GM21381 (cell line): ENCODE measurements around the gene C19orf85.
"Not testable (repeated sequence)": the region's sequence is repeated elsewhere in the genome, so short reads cannot be mapped to it uniquely, and the experiment has no call there.

Source experiments
- ATAC-seq: cut with Tn5 transposase; IDR thresholded peaks from one replicate; pipeline ENCODE4 v1.9.1; 2021; ENCODE audit warnings: mild to moderate bottlenecking, moderate library complexity; ENCODE audit not compliant: unreplicated experiment

The C19orf85 gene

DNA sequence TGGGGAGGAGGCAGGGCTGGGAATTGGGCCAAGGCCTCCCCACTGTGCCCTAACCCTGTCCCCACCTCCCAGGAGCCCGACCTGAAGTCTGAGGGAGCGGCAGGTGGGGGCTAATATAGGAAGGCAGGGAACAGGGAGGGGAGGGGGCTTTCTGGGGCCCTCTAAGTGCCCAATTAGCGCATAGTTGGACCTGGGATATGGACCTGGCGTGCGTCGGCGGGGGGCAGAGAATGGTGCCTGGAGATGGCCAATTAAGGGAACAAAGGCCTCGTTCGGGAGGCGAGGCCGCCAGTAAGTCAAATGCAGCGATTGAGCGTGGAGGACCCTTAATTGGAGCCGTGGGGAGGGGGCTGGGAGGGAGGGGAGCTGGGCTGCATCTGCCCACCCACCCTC is at the start of gene C19orf85:
TSS of gene C19orf85 (minus strand) at position 90 of the 393 bp plus-strand sequence. CDS start 197 bp downstream, outside the sequence.
- ATAC-seq: no peak

DNA sequence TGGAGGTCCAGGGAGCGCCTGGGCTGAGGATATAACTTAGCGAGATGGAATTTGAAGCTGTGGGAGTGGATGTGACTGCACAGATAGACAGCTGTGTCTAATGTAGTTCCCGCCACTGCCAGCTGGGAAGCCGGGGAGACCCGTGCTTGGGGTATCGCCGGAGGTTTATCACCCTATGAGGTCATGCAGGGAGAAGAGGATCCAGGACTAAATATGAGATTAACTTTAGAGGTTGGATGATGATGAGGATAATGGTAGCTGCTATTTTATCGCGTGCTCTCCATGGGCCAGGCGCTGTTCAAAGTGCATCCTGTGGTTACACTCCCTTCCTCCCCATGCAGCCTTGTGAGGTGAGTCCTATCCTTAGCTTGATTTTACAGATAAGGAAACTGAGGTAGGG is 43.6 kb upstream of the C19orf85 start:
- ATAC-seq: no peak

DNA sequence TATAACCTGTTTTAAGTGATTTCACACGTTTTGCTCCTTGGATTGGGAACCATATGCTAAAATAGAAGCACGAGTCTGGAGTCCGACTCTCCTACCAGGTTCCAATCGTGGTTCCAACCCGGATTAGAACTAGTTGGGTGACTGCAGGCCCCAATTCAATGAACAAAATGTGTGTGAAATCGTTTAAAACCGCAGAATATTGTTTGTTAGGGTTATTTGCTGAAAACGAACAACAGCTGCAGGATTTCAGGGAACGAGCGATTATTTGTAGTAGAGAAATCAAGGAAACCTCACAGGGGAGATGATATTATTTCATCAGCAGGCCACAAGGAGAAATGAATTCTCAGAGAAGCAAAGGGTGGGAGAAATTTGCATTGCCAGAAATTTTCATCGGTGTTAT is 40.4 kb upstream of the C19orf85 start:
- ATAC-seq: no peak

DNA sequence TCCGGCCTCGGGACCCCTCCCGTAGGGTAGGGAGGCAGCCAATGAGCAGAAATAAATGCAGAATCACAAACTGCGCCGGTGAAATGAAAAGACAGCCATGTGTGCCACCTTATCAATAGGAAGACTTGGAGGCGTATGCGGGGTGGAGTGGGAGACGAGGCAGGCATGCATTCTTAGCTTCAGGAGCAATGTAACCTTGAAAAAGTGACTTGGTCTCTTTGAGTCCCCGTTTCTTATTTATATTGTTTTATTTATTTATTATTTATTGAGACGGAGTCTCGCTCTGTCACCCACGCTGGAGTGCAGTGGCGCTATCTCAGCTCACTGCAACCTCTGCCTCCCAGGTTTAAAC is 39.7 kb upstream of the C19orf85 start:
- peak; percentile 15 for ATAC-seq

DNA sequence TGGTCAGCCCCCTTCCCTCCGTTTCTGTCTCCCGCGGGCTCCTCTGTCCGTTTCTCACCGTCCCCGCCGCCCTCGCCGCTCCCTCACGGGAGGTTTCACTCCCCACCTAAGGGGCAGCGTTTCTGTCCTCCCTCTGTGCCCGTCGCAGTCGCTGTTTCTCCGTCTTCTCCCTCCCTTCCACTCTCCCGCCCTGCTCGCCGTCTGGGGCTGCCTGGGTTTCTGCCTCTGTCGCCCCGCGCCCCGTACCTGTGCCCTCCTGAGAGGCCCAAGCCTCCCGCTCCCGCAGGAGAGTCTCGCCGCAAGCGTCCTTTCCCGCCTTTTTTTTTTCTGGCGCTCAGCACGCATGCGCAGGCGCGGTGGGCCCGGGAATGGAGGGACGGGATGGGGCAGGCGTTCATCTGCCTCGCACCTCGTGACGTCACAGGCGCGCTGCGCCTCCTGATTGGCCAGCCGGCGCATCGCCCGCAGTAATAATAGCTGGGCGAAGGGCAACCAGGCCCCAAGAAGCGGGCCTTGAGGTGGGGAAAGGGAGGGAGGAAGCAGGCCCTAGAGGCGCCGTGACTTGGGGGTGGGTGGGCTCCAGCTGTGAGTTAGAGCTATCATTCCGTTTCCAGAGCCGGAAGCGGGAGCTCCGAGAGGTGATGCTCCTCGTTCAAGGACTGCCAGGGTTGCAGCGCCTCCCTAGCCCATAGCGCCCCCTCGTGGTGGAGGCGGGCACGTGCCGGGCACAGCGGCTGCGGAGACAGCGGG is 39.1 kb upstream of the C19orf85 start:
- ATAC-seq: peak; percentile 89

DNA sequence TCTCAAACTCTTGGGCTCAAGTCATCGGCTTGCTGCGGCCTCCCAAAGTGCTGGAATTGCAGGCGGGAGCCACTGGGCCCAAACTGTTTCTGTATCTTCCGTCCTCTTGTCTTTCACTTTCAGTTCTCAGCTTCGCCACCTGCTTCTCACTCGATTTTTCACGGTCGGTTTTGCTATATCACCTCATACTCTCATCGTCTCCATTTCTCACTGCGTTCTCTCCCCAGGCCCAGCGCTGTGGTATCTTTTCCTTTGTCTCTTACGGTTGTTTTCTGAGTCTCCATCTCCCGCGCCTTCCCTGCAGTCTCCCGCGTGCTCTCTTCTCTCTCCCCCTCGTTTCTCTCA is 38.6 kb upstream of the C19orf85 start:
- ATAC-seq: no peak

DNA sequence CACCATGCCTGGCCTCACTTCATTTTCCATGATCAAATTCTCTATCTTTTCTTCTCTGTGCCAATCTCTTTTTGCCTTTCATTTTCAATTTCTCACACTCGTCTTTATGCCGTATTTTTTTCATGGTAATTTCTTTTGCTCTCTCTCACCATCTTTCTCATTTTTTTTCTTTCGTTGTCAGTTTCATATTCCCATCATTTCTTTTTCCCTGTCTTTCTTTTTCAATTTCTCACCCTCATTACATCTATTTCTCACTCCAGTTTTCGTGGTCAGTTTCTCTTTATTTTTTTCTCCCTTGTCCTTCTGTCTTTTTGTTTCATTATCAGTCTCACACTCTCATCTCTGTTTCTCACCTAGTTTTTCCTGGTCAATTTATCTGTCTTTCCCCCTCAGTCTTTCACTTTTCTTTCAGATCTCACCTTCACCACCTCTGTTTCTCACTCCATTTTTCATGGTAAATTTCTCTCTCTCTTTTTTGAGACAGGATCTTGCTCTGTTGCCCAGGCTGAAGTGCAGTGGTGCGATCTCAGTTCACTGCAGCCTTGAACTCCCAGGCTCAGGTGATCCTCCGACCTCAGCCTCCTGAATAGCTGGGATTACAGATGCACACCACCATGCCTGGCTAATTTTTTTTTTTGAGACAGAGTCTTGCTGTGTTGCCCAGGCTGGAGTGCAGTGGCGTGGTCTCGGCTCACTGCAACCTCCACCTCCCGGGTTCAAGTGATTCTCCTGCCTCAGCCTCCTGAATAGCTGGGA is 37.8 kb upstream of the C19orf85 start:
- ATAC-seq: no peak

GRCh38 chr19:55500368-55500952 is 35.9 kb upstream of the C19orf85 start:
- no peak for ATAC-seq

- ATAC-seq: no peak
Observed at GRCh38 chr19:55498246-55498840, 33.8 kb upstream of the C19orf85 start.

DNA sequence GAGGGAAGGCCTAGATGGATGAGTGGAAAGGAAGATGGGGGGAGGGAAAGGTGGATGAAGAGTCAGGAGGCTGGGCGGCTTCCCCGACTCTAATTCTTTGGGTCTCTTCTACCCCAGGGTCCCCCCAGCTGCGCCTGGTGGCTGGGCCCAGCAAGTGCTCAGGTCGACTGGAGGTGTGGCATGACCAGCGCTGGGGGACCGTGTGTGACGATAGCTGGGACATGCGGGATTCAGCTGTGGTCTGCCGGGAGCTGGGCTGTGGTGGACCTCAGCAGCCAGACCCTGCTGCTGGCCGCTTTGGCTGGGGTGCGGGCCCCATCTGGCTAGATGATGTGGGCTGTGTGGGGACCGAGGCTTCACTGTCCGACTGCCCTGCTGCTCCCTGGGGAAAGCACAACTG is 33.2 kb upstream of the C19orf85 start:
- no peak for ATAC-seq

- ATAC-seq: not testable (repeated sequence)
Observed at GRCh38 chr19:55496820-55497219, 32.3 kb upstream of the C19orf85 start.

DNA sequence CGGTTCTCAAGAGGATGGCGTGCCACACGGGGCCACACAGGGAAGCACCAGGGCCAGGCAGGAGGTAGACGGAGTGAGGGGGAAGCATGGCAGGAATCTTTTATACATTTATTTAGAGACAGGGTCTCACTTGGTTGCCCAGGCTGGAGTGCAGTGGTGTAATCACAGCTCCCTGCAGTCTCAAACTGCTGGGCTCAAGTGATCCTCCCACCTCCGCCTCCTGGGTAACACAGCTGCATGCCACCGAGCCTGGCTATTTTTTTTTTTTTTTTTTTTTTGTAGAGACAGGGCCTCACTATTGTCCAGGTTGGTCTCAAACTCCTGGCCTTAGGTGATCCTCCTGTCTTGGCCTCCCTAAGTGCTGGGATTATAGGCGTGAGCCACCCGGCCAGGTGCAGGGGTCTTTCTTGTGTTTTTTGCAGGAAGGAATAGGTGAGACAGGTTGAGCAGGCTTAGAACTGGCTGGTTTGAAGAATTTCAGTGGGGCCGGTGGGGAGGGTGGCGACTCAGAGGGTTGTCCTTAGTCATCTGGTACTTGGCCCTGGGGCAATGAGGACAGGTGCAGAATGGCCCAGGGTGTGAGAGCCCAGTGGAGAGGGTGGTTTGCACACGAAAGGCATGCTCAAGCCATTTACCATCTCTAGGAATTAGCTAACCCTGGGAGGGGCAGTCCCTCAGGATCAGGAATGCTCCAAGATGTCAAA is 31.2 kb upstream of the C19orf85 start:
- no peak for ATAC-seq

DNA sequence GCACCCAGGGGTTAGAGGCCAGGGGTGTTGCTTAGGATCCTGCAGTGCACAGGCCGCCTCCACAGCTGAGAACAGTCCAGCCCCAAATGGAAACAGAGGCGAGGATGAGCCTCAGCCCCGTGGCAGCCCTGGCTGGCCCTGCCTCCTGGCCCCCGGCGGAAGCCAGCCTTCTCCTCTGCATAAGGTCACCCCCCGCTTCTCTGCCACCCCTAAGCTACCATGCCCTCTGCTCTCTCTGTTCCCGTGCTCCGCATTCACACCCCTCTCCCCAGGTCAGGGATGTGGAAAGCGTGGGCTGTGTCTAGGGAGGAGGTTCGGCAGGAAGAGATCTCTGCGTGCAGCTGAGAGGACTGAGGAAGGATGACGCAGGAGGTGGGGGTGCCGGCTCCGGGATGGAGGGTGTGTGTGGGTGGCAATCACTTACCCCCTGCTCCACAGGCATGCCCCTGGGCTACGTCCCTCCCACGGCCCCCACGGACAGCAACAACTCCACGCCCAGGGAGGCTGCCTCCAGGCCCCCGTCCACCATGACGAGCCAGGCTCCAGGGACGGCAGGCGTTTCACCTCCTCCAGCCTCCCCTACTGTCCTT is 29.7 kb upstream of the C19orf85 start:
- ATAC-seq: no peak

- no peak for ATAC-seq
Observed at GRCh38 chr19:55493645-55494171, 29.2 kb upstream of the C19orf85 start.

DNA sequence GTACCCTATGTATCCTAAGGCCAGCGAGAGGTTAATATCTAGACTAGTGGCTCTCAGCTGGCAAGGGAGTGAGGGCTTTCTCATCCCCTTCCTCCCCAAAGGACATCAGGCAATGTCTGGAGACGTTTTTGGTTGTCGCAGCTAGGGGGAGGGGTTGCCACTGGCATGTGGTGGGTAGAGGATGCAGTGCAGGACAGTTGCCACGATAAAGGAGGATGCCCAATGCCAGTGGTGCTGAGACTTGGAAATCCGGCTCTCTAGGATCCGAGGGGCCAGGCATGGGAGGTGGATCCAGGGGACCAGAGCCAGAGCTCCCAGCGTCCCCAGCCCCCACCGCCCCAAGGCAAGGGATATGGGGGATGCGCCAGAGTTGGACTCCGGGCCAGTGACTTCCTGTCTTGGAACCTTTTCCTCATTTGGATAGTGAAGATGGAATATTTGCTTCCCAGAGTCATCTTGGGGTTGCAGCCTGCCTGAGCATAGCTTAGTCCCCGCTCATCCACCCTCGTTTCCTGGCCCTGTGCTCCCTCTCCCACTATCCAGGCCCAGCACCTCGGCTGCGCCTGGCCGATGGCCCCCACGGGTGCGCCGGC is 28.6 kb upstream of the C19orf85 start:
- ATAC-seq: no peak

DNA sequence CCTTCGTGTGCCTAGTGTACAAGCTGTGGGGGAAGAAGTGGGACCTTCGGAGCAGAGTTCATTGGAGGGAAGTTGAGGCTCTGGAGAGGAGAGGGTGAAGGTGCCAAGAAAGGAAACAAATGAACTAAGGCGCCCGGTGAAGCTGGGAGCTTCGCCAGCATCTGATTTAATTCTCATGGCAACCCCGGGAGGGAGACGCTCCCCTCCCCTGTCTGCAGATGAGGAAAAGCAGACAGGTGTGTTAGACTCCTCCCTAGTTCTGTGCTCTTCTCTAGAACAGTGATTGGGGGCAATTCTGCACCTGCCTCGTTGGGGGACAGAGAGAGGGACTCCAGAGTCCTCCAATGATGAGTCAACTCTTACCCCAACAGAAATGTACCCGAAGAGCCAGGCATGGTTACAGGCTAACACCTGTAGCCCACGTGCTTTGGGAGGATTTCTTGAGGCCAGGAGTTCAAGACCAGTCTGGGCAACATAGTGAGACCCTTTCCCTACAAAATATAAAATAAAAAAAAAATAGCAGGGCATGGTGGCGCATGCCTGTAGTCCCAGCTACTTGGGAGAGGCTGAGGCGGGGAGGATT is 27.9 kb upstream of the C19orf85 start:
- ATAC-seq: no peak

DNA sequence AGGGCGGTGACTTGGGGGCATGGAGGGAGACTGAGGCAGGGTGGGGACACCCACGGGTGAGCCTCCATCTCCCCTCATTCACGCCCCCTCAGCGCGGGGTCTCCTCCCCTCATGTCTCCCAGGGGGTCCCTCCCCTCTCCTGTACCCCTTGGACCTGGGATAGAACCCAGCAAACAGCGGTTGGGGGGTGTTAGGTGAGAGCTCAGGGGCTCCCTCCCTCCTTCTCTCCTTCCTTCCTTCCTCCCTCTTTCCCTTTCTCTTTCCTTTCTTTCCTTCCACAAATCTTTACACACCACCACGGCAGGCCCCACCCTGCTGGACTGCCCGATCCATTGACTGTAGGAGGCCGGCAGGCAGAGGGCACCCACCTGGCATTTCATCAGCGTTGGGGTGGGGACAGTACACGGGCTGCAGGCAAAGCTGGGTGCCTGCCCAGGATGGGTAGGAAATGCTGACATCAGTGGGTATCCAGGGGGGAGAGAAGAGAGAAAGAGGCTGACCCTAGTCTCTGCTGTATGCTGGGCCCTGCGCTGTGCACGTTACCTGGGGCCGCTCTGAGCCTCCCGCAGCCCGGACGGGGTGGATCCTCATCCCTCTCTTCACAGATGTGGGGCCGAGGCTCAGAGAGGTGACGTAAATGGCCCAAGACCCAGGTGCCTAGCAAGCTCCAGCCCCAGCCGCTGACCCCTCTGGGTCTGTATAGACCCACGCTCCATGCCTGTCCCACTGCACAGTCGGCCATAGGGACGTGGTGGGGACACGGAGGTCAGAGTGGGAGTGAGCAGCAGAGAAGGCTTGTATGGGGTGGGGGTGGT is 27.2 kb upstream of the C19orf85 start:
- ATAC-seq: no peak

DNA sequence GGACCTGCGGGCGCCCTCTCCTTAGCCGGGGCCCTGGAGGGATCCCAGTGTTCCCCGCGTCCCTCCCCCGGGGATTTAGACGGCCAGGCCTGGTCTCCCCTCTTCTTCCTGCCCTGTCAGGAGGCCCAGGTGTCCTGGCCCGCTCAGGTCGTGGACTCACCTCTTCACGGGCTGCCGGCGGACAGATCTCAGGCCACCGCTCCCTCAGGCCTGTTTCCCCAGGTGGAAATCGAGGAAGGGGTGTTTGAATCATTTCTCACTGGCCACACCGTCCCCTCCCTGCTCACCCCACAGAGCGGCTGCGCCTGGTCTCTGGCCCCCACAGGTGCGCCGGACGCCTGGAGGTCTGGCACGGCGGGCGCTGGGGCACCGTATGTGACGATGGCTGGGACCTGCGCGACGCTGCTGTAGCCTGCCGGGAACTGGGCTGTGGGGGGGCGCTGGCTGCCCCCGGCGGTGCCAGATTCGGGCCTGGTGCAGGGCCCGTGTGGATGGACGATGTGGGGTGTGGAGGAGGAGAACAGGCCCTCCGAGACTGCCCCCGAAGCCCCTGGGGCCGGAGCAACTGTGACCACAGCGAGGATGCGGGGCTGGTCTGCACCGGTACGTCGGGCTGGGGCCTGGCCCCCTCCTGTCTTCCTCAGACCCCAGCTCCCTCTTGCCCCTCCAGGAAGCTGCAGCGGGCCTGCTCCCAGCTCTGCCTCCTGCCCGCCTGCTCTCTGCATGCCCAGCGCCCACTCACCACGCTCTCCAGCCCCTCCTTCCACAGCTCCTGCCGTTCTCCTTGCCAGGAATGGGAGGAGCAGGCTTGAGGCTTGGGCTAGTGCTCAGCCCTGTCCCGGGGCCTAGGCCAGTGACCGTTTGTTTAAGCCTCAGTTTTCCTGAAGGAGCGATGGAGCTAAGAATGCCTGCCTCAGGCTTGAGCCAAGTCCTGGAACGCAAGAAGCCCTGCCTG is 26.2 kb upstream of the C19orf85 start:
- ATAC-seq: no peak
